ENCODE measurements around the gene BRAF.
"Not testable (repeated sequence)": the region's sequence is repeated elsewhere in the genome, so short reads cannot be mapped to it uniquely, and the experiment has no call there.

The BRAF gene

GRCh38 chr7:140707132-140707531, 217.6 kb downstream of the BRAF start:
- no peak for DNase-seq (ENCODE audit: low spot score)

- DNase-seq (ENCODE audit: low spot score): no peak
Measured at GRCh38 chr7:140704205-140704604, 220.5 kb downstream of the BRAF start.

- no peak for DNase-seq (ENCODE audit: low spot score)
Measured at GRCh38 chr7:140702774-140703173, 222.0 kb downstream of the BRAF start.

GRCh38 chr7:140698477-140698876, 226.3 kb downstream of the BRAF start:
- DNase-seq (ENCODE audit: low spot score): no peak

GRCh38 chr7:140697447-140698143, 227.1 kb downstream of the BRAF start:
- DNase-seq (ENCODE audit: low spot score): peak; percentile 77

GRCh38 chr7:140696680-140697446, 227.9 kb downstream of the BRAF start, which contains the start of gene NDUFB2:
Gene NDUFB2, plus strand, starts transcription at chr7:140696708. Its CDS starts 37 bp downstream, at chr7:140696745.
- peak; percentile 86 for DNase-seq (ENCODE audit: low spot score)

GRCh38 chr7:140696024-140696679, 228.6 kb downstream of the BRAF start:
- DNase-seq (ENCODE audit: low spot score): peak; percentile 97

GRCh38 chr7:140695381-140695780, 229.3 kb downstream of the BRAF start:
- DNase-seq (ENCODE audit: low spot score): no peak

GRCh38 chr7:140694592-140694991, 230.1 kb downstream of the BRAF start:
- DNase-seq (ENCODE audit: low spot score): no peak

GRCh38 chr7:140693849-140694248, 230.9 kb downstream of the BRAF start:
- DNase-seq (ENCODE audit: low spot score): not testable (repeated sequence)

GRCh38 chr7:140691376-140692045, 233.2 kb downstream of the BRAF start:
- DNase-seq (ENCODE audit: low spot score): no peak

- no peak for DNase-seq (ENCODE audit: low spot score)
Measured at GRCh38 chr7:140689199-140690152, 235.3 kb downstream of the BRAF start.

- no peak for DNase-seq (ENCODE audit: low spot score)
Measured at GRCh38 chr7:140688341-140688740, 236.4 kb downstream of the BRAF start.

GRCh38 chr7:140686921-140687320, 237.8 kb downstream of the BRAF start:
- no peak for DNase-seq (ENCODE audit: low spot score)

GRCh38 chr7:140685407-140686087, 239.2 kb downstream of the BRAF start:
- DNase-seq (ENCODE audit: low spot score): no peak

- DNase-seq (ENCODE audit: low spot score): no peak
Measured at GRCh38 chr7:140684066-140684950, 240.4 kb downstream of the BRAF start.

GRCh38 chr7:140683657-140684056, 241.1 kb downstream of the BRAF start:
- DNase-seq (ENCODE audit: low spot score): no peak

- DNase-seq (ENCODE audit: low spot score): no peak
Measured at GRCh38 chr7:140681766-140682165, 243.0 kb downstream of the BRAF start.

GRCh38 chr7:140680886-140681285, 243.8 kb downstream of the BRAF start:
- DNase-seq (ENCODE audit: low spot score): no peak

- no peak for DNase-seq (ENCODE audit: low spot score)
Measured at GRCh38 chr7:140679186-140679585, 245.5 kb downstream of the BRAF start.
